A549 (cell line): ENCODE data around the gene TMEM131. TPM values are rescaled to one million over a fixed set of nuclear protein-coding genes. Genes with fewer than 3 reads are reported as not detected.

Experiments
- ATAC-seq, 2 experiments: fragments of 200-7000 bp in 1 of 2; fragments of >200 bp in 1 of 2; cut with Nextera tagmentation in 1 of 2; cut with Tn5 transposase in 1 of 2; 3 replicates each; pipeline versions ENCODE4 v1.8.0 to v1.9.1; 2018 to 2020; ENCODE audit warnings: mild to moderate bottlenecking in 1 of 2, moderate library complexity in 1 of 2
- CTCF ChIA-PET: fragments of 300-600 bp; sonication (Branson Sonifier 250); formaldehyde crosslinking; extraction: SDS; loops from one replicate; lab custom pipeline; 2021; ENCODE audit warnings: antibody characterized with exemption, inconsistent platforms; lab: Yijun Ruan, JAX
- POLR2A ChIA-PET: fragments of 350-600 bp; formaldehyde crosslinking; extraction: SDS; loops from one replicate; lab custom pipeline; 2021; ENCODE audit warnings: antibody characterized with exemption, inconsistent platforms; lab: Yijun Ruan, JAX
- DNase-seq, 2 experiments: peaks; one replicate each; pipeline versions ENCODE4 v3.0.0 to v3.0.0-alpha.2; 2011 to 2016; ENCODE audit warnings: low read depth in 1 of 2, low spot score in 1 of 2
- FAIRE-seq: peaks from 2 replicates; lab custom pipeline; 2011; peaks lifted over from hg19 to GRCh38; lab: Jason Lieb, UNC
- H3K27ac ChIP-seq, 2 experiments: fragments of >200 bp; sonication (Bioruptor Twin); formaldehyde crosslinking; 3 replicates each; pipeline ENCODE4 v1.5.1; 2016 to 2017
- H3K4me1 ChIP-seq: fragments of >200 bp; sonication (Bioruptor Twin); formaldehyde crosslinking; 3 replicates; pipeline ENCODE4 v1.6.1; 2016
- H3K4me2 ChIP-seq: fragments of >200 bp; sonication (Bioruptor Twin); formaldehyde crosslinking; 3 replicates; pipeline ENCODE4 v1.6.1; 2016
- H3K4me3 ChIP-seq: fragments of >200 bp; sonication (Bioruptor Twin); formaldehyde crosslinking; 3 replicates; pipeline ENCODE4 v1.5.1; 2016
- H3K9me3 ChIP-seq: fragments of >200 bp; sonication (Bioruptor Twin); formaldehyde crosslinking; 3 replicates; pipeline ENCODE4 v1.6.1; 2016
- ATOH8 ChIP-seq: fragments of 250-450 bp; sonication (Bioruptor Pico); IDR thresholded peaks from 2 replicates; pipeline ENCODE4 v1.5.0; 2020; ENCODE audit warnings: low read depth, mild to moderate bottlenecking, moderate library complexity
- BHLHE40 ChIP-seq: IDR thresholded peaks from 2 replicates; pipeline ENCODE4 v1.6.1; 2012; ENCODE audit warnings: low read depth, low read length, inconsistent platforms
- CTCF ChIP-seq: fragments of >200 bp; sonication (Bioruptor Twin); formaldehyde crosslinking; IDR thresholded peaks from 3 replicates; pipeline ENCODE4 v1.5.1; 2016
- E2F6 ChIP-seq: IDR thresholded peaks from 2 replicates; pipeline ENCODE4 v1.6.1; 2012; ENCODE audit warnings: low read depth, borderline replicate concordance
- EHF ChIP-seq: fragments of 250-450 bp; sonication (Bioruptor Pico); IDR thresholded peaks from 2 replicates; pipeline ENCODE4 v1.5.0; 2020; ENCODE audit warnings: mild to moderate bottlenecking
- EHMT2 ChIP-seq: fragments of 200-600 bp; sonication (generic); IDR thresholded peaks from 2 replicates; pipeline ENCODE4 v1.6.1; 2016; ENCODE audit warnings: antibody characterized with exemption, low read depth, mild to moderate bottlenecking, moderate library complexity
- RFX5 ChIP-seq: fragments of 450-650 bp; IDR thresholded peaks from 2 replicates; pipeline ENCODE4 v1.7.1; 2014; ENCODE audit warnings: antibody characterized with exemption, mild to moderate bottlenecking, moderate library complexity
- USF2 ChIP-seq: fragments of 450-650 bp; IDR thresholded peaks from 2 replicates; pipeline ENCODE4 v1.6.1; 2014; ENCODE audit warnings: antibody characterized with exemption
- ZC3H11A ChIP-seq: fragments of 450-650 bp; IDR thresholded peaks from 2 replicates; pipeline ENCODE4 v1.6.1; 2014; ENCODE audit warnings: antibody characterized with exemption, mild to moderate bottlenecking
- ZFP36 ChIP-seq: fragments of 450-650 bp; IDR thresholded peaks from 2 replicates; pipeline ENCODE4 v1.6.1; 2014; ENCODE audit warnings: borderline replicate concordance; ENCODE audit not compliant: partially characterized antibody
- ZNF302 ChIP-seq: fragments of 250-450 bp; sonication (Bioruptor Pico); IDR thresholded peaks from 2 replicates; pipeline ENCODE4 v1.9.0; 2021; ENCODE audit warnings: inconsistent platforms, mild to moderate bottlenecking, moderate library complexity
- WGBS: methylation state at CpG from one replicate; pipeline ENCODE4 v1.1.6; 2017; ENCODE audit errors: missing lambda C conversion rate; 5-methylcytosine and 5-hydroxymethylcytosine counted together
- polyA plus RNA-seq, 4 experiments: library from polyadenylated mRNA; depleted of rRNA in 3 of 4; stranded (reverse); fragments of >200 nt; fragmentation: RNase III in 1 of 4; extraction: RNeasy Plus Mini Kit Qiagen cat#74134 plus additional on column Dnase treatment in 1 of 4; gene quantifications; 2 replicates in 3 of 4; 3 replicates in 1 of 4; pipeline ENCODE4 v1.2.3, GENCODE V29; 2011 to 2017
- TF ChIP-seq, protein P1 (sequence below): fragments of 150-350 bp; IDR thresholded peaks from 2 replicates; pipeline ENCODE4 v1.6.1; 2014; ENCODE audit warnings: low read depth, mild to moderate bottlenecking, low read length

TMEM131 gene
- polyA plus RNA-seq, 2 of the 4 experiments (the other 2 are of a cell fraction) = 14.5 to 21.8 TPM

DNA sequence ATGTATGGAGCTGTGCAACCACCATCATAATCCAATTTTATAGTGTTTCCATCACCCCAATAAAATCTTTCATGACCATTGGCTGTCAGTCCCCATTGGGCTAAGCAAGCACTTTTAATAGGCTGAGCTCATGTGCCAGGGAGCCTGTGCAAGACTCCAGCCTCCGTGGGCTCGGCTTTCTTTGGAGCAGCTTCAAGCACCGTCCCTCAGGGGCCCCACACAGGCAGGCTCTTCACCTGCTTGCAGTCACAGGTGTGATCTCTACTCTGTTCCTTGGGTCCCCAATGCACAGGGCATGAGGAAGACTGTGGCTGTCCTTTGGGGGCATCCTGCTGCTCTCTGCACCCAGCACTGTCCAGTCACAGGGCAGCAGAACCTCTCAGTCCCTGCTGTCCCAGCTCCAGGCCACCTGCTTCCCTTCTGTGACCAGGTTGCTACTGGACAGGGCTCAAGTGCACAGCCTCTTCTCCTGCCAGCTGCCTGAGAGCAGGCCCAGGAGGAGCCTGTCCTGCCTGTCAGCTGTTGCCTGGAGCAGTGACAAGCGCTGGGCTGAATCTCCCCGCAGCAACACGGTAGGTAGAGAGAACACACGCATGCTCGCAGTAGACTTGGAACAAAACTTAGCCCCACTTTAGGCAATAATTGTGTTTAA lies 40.7 kb upstream of the TMEM131 start:
- no peak overlapping the region for H3K4me3 ChIP-seq
- FAIRE-seq (no peak), DNase-seq (no peak), ATAC-seq (no peak; a peak in 1 of 6 replicates)
- H3K4me1 ChIP-seq = no peaks in the 10 kb centered on the region
- POLR2A ChIA-PET = no interaction called here
- H3K27ac ChIP-seq = no peak overlapping the region
- CTCF ChIA-PET = interaction anchor here (0.7 to 1.5 kb wide), 2 partner anchors 229 to 349 kb away, joined by 3 to 4 read pairs; no protein-coding TSS in a partner anchor
- no peak for TF ChIP-seq USF2
- no peak for TF ChIP-seq RFX5
- 83% methylated on average over 8 of the region's 8 CpGs for WGBS
- H3K4me2 ChIP-seq = no peak overlapping the region
- H3K9me3 ChIP-seq = no peaks in the 10 kb centered on the region

- H3K27ac ChIP-seq = no peak overlapping the region
- ChIA-PET CTCF (no interaction called here), POLR2A (no interaction called here)
- ATAC-seq = no peak
- no peak for FAIRE-seq
- no peak overlapping the region for H3K4me2 ChIP-seq
- no peak overlapping the region for H3K4me3 ChIP-seq
- no peaks in the 10 kb centered on the region for H3K4me1 ChIP-seq
- H3K9me3 ChIP-seq = no peaks in the 10 kb centered on the region
- WGBS = 69% methylated on average over 14 of the region's 14 CpGs
- no peak for TF ChIP-seq E2F6
- TF ChIP-seq CTCF = no peak
- no peak for TF ChIP-seq EHMT2
- TF ChIP-seq ATOH8 (CRISPR knock-in tag) = no peak
- no peak for TF ChIP-seq RFX5
- TF ChIP-seq BHLHE40 = no peak
- TF ChIP-seq, protein P1, sequence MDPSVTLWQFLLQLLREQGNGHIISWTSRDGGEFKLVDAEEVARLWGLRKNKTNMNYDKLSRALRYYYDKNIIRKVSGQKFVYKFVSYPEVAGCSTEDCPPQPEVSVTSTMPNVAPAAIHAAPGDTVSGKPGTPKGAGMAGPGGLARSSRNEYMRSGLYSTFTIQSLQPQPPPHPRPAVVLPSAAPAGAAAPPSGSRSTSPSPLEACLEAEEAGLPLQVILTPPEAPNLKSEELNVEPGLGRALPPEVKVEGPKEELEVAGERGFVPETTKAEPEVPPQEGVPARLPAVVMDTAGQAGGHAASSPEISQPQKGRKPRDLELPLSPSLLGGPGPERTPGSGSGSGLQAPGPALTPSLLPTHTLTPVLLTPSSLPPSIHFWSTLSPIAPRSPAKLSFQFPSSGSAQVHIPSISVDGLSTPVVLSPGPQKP = no peak
- DNase-seq = no peak
Measured at GRCh38 chr2:98034745-98035144, 39.0 kb upstream of the TMEM131 start.

DNA sequence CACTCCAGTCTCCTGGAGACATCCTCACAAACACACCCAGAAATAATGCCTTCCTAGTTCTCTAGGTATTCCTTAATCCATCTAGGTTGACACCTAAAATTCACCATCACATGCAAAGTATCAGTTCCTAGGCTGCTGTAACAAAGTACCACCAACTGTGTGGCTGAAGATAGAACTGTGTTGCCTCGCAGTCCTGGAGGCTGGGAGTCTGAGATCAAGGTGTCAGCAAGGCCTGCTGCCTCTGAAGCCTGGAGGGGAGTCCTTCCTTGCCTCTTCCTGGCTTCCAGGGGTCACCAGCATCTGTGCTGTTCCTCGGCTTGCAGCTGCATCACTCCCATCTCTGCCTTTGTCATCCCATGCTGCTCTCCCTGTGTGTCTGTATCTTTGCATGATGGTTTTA lies 36.3 kb upstream of the TMEM131 start:
- no peaks in the 10 kb centered on the region for H3K9me3 ChIP-seq
- WGBS = 44% methylated on average over 1 of the region's 2 CpGs
- TF ChIP-seq ZNF302 (CRISPR knock-in tag) (no peak), EHF (no peak), CTCF (no peak), ZFP36 (no peak), ZC3H11A (no peak)
- ChIA-PET POLR2A (no interaction called here), CTCF (interaction anchor here (1.5 kb wide), 1 partner anchor 11 kb away, joined by 4 read pairs; no protein-coding TSS in a partner anchor)
- DNase-seq (no peak), ATAC-seq (no peak), FAIRE-seq (no peak)
- no peaks in the 10 kb centered on the region for H3K4me1 ChIP-seq
- H3K27ac ChIP-seq = no peak overlapping the region
- H3K4me3 ChIP-seq = no peak overlapping the region
- H3K4me2 ChIP-seq = no peak overlapping the region
